Right atrium auricular region (tissue), 2 donors: ENCODE measurements around the gene NEAT1. TPM values are rescaled to one million over a fixed set of nuclear protein-coding genes. Genes with fewer than 3 reads are reported as not detected.
A peak's percentile ranks its signal among the peaks of the same experiment; 100 is the strongest.

Source experiments
- DNase-seq: peaks from one replicate; pipeline ENCODE4 v3.0.0-alpha.2; 2019; ENCODE audit warnings: low spot score
- H3K27ac ChIP-seq, 2 donors: fragments of 200-600 bp; sonication (generic); 1 replicate in 1 of 2; 2 replicates in 1 of 2; pipeline ENCODE4 v1.5.1; 2016 to 2019
- H3K27me3 ChIP-seq, 2 donors: fragments of 200-600 bp; sonication (generic); one replicate each; pipeline versions ENCODE4 v1.5.1 to v1.6.0; 2017 to 2019
- H3K36me3 ChIP-seq: fragments of 200-600 bp; sonication (generic); one replicate; pipeline ENCODE4 v1.5.1; 2016
- H3K4me1 ChIP-seq, 2 donors: fragments of 200-600 bp; sonication (generic); one replicate each; pipeline versions ENCODE4 v1.5.1 to v1.6.0; 2017 to 2019
- H3K4me3 ChIP-seq, 2 donors: fragments of 200-600 bp; sonication (generic); 1 replicate in 1 of 2; 2 replicates in 1 of 2; pipeline ENCODE4 v1.5.1; 2017 to 2019; ENCODE audit warnings: mild to moderate bottlenecking in 1 of 2, moderate library complexity in 1 of 2
- H3K9me3 ChIP-seq, 2 donors: fragments of 200-600 bp; sonication (generic); one replicate each; pipeline ENCODE4 v1.5.1; 2019
- total RNA-seq, 2 donors: library from RNA; depleted of rRNA; stranded (reverse); fragments of >200 nt; gene quantifications; one replicate each; pipeline ENCODE4 v1.1.0, GENCODE V29; 2016
- TF ChIP-seq, protein P1 (sequence below), 2 donors: fragments of 200-600 bp; sonication (generic); IDR thresholded peaks; one replicate each; pipeline ENCODE4 v1.5.1; 2019; ENCODE audit warnings: antibody characterized with exemption in 2 of 2

Gene NEAT1
- total RNA-seq, 2 donors from 2014 or later = 43.7 to 52.5 TPM

DNA sequence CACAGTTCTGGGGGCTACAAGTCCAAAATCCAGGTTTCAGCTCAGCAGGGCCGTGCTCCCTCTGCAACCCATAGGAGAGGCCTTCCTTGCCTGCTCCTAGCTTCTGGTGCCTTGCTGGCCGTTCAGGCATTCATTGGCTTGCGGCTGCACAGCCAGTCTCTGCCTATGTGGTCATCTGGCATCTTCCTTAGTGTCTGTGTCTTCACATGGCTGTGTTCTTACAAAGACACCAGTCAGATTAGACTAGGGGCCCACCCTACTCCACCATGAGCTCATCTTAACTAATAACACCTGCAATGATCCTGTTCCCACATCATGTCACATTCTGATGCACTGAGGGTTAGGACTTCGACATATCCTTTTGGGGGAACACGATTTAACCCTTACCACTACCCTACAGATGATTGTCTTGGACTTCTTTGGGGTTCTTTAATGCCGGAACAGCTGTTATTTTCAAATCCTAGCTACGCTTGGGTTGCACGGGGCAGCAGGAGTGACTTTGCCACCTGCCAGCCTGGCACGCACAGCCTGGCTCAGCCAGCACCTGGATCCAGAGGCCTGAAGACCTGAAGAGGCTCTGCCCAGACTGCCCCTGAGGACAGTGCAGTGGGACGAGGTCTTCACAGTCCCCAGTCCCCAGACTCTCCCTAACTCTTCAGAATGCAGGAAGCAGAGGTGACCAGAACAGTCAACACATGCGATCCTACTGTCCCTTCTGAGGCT is 7.7 kb upstream of the NEAT1 start:
- H3K4me1 ChIP-seq = peaks cover 0 to 63% of the 10 kb centered on the region in 2 donors
- peak overlapping the region in 1 of 2 donors; percentile 1 for H3K27ac ChIP-seq
- H3K27me3 ChIP-seq = no peaks in the 10 kb centered on the region
- no peak overlapping the region for H3K4me3 ChIP-seq
- H3K9me3 ChIP-seq = no peaks in the 10 kb centered on the region
- TF ChIP-seq, protein P1, sequence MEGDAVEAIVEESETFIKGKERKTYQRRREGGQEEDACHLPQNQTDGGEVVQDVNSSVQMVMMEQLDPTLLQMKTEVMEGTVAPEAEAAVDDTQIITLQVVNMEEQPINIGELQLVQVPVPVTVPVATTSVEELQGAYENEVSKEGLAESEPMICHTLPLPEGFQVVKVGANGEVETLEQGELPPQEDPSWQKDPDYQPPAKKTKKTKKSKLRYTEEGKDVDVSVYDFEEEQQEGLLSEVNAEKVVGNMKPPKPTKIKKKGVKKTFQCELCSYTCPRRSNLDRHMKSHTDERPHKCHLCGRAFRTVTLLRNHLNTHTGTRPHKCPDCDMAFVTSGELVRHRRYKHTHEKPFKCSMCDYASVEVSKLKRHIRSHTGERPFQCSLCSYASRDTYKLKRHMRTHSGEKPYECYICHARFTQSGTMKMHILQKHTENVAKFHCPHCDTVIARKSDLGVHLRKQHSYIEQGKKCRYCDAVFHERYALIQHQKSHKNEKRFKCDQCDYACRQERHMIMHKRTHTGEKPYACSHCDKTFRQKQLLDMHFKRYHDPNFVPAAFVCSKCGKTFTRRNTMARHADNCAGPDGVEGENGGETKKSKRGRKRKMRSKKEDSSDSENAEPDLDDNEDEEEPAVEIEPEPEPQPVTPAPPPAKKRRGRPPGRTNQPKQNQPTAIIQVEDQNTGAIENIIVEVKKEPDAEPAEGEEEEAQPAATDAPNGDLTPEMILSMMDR (IDR thresholded peaks at IDR 0.05) = no peak
- H3K36me3 ChIP-seq = peaks cover 18% of the 10 kb centered on the region
- DNase-seq = no peak

DNA sequence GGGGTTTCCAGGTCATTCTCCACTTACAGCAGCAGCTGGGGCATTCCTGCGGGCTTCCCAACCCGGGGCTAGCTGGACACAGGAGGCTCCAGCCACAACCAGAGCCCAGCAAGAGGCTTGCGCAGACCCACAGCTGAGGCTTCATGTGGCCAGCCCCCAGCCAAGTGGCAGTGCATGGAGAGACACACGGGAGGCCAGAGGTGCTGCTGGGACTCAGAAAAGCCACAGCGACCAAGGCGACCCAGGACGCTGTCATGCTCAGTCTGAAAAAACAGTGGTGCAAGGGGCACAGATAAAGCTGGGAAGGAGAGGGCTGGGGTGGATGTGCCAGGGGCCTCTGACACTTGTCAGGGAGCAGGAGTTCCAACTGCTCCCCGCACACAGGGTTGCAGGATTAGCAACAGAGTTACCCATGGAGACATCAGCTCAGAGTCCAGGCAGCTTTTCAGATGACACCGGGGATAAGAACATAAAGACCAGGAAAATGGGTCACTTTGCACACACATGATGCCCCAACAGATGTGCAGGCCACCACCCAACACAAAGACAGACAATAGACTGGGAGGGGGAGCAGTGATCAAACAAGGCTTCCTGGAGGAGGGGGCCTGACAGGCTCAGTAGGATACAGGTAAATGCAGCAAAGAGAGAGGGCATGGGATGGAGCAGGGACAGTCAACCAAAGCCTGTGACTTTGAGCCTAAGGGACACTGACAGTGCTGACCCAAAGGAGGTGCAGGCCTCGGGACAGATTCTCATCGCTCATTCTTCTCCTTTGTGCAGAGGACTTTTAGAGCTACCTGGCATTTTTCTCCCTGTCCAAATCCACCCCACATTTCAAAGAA is 6.9 kb upstream of the NEAT1 start:
- peak overlapping the region; percentile 37 to 95 for H3K4me3 ChIP-seq

DNA sequence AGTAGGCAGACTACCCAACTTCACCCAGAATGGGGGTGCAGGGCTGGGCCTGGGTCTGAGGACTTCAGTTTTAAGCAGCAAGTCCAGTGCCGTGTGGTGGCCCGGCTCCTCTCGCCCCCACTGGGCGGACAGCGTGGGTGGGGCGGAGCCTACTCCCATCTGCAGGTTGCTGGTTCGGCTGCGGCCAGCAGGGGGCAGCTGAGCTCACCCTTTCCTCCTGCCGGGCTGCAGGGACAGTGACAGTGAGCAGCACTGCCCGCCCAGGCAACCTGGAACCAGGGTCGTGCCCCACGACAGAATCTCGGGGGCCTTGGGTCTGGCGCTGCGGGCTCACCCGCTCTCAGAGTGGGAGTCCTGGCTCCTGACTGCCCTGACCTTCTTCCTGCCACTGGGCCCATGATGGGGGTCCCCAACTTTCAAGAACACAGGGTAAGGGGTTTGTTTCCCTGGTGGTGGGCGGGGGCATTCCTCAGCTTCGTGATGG is 6.2 kb upstream of the NEAT1 start:
- no peaks in the 10 kb centered on the region for H3K27me3 ChIP-seq
- TF ChIP-seq, protein P1 (IDR thresholded peaks at IDR 0.05) = peak; percentile 93 to 97
- peaks cover 6% of the 10 kb centered on the region for H3K36me3 ChIP-seq
- peak overlapping the region; percentile 37 to 95 for H3K4me3 ChIP-seq
- H3K9me3 ChIP-seq = no peaks in the 10 kb centered on the region
- DNase-seq = peak; percentile 95
- peak overlapping the region; percentile 99 for H3K27ac ChIP-seq
- peaks cover 0 to 75% of the 10 kb centered on the region in 2 donors for H3K4me1 ChIP-seq

More for the DNA sequence above, 6.9 kb upstream of the NEAT1 start:
- no peak for DNase-seq
- H3K9me3 ChIP-seq = no peaks in the 10 kb centered on the region
- TF ChIP-seq, protein P1 (IDR thresholded peaks at IDR 0.05) = no peak
- no peaks in the 10 kb centered on the region for H3K27me3 ChIP-seq
- H3K36me3 ChIP-seq = peaks cover 13% of the 10 kb centered on the region
- H3K4me1 ChIP-seq = peaks cover 0 to 71% of the 10 kb centered on the region in 2 donors
- peak overlapping the region; percentile 99 for H3K27ac ChIP-seq

DNA sequence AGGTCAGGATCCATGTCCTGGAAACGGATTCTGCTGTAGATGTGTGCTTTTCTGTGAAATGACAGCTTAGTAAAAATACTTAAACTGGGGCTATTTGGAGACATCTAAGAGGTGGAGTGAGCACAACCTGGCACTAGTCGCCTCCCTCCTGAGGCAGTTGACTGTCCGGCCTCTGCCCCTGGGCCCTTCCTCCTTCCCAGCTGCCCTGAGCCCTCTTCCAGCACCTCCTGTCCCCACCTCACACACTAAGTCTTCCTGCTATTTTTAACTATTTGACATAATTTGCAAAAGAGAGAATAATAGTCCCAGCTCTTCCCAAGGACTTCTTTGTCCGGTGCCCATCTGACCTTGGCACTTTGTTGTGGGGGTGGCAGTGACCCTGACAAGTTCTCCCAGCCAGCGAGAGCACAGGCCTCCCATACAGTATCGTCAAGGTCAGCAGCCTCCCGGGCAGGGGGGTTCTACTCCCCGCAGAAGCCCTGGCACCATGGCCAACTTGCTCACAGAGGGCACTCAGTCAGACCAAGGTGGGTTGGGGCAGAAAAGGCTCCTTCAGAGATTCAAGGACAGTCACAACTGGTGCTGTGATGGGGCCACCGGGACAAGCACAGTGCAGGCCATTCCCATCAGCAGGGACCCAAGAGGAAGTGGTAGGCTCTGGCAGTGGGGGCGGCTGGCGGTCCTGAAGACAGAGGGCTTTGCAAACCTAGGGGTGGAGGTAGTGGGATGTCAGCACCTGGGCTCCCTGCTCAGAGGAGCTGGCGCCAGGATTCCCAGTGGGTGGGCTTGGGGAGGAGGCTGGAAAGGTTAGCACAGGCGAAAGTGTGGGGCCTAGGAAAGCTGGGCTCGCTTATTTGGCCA is 5.5 kb upstream of the NEAT1 start:
- no peak for DNase-seq
- H3K9me3 ChIP-seq = no peaks in the 10 kb centered on the region
- no peaks in the 10 kb centered on the region for H3K27me3 ChIP-seq
- TF ChIP-seq, protein P1 (IDR thresholded peaks at IDR 0.05) = no peak
- peaks cover 0 to 77% of the 10 kb centered on the region in 2 donors for H3K4me1 ChIP-seq
- H3K4me3 ChIP-seq = peak overlapping the region; percentile 37 to 95
- H3K36me3 ChIP-seq = no peaks in the 10 kb centered on the region
- peak overlapping the region; percentile 99 for H3K27ac ChIP-seq

DNA sequence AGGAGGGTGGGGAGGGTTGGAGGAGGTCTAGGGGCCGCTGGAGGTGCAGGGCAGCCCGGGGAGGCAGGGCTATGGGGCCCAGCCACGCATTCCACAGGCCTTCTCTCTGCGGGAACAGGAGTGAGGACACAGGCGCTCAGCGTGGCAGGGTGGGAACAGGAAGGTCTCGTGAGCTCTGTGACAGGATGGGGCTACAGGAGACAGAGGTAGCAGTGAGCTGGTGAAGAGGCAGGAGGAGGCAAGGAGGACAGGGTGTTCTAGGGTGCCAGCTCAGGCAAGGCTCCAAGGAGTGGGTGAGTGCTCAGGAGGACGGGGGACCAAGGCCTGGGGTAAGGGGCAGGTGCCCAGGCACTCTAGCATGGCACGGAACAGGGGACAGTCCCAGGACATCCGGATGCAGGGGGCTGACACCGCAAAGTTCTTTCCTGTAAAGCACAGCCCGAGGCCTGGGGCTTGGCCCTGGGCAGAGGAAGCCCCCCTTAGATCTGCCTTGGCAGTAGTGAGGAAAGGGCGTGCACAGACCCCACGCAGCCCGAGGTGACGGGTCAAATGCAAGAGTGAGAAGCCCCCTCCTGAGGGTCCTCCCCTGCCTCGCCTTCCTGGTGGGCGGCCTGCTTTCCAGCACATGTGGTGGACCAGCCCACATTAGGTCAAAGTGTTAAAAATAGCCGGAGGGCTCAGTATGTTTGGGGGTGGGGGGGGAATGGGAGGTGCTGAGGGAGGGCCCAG is 4.7 kb upstream of the NEAT1 start:
- peak; percentile 80 for DNase-seq
- H3K4me3 ChIP-seq = peak overlapping the region; percentile 79 to 95
- H3K36me3 ChIP-seq = no peaks in the 10 kb centered on the region
- H3K27ac ChIP-seq = peak overlapping the region; percentile 99
- H3K9me3 ChIP-seq = no peaks in the 10 kb centered on the region
- H3K27me3 ChIP-seq = no peaks in the 10 kb centered on the region
- TF ChIP-seq, protein P1 (IDR thresholded peaks at IDR 0.05) = no peak
- H3K4me1 ChIP-seq = peaks cover 0 to 69% of the 10 kb centered on the region in 2 donors
